Upper lobe of left lung (tissue), 4 donors: ENCODE data around the gene NAPSA.

Experiments
- EP300 ChIP-seq, 4 donors: sonication (generic); formaldehyde crosslinking; IDR thresholded peaks; one replicate each; pipeline ENCODE4 v1.5.1; 2017; ENCODE audit warnings: antibody characterized with exemption in 4 of 4, control low read depth in 2 of 4
- POLR2A ChIP-seq, 4 donors: fragments of 450-650 bp; IDR thresholded peaks; one replicate each; pipeline ENCODE4 v1.5.1; 2016 to 2017; ENCODE audit warnings: antibody characterized with exemption in 4 of 4, mild to moderate bottlenecking in 2 of 4
- POLR2AphosphoS5 ChIP-seq, 2 donors: sonication (generic); formaldehyde crosslinking; IDR thresholded peaks; one replicate each; pipeline ENCODE4 v1.5.1; 2017; ENCODE audit warnings: antibody characterized with exemption in 2 of 2
- TF ChIP-seq, protein P1 (sequence below), 6 experiments: fragments of 450-650 bp in 4 of 6; fragments of 200-600 bp in 2 of 6; sonication (generic) in 2 of 6; IDR thresholded peaks; one replicate each; pipeline ENCODE4 v1.5.1; 2016 to 2019; ENCODE audit warnings: antibody characterized with exemption in 6 of 6

DNA sequence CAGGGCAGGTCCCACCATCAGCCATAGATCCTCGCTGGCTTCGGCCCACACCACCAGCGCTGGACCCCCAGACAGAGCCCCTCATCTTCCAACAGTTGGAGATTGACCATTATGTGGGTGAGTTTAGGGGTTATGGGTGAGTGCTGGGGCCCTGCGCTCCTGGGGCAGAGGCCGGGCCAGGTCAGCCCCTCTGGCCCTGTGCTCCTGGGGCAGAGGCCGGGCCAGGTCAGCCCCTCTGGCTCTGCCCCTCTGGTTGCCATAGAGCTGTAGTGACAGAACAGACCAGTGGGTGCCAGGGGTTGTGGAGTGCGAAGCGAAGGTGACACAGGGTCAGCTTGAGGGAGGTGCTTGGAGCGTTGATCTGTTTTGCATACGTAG lies 33.9 kb upstream of the NAPSA start:
- TF ChIP-seq, protein P1, sequence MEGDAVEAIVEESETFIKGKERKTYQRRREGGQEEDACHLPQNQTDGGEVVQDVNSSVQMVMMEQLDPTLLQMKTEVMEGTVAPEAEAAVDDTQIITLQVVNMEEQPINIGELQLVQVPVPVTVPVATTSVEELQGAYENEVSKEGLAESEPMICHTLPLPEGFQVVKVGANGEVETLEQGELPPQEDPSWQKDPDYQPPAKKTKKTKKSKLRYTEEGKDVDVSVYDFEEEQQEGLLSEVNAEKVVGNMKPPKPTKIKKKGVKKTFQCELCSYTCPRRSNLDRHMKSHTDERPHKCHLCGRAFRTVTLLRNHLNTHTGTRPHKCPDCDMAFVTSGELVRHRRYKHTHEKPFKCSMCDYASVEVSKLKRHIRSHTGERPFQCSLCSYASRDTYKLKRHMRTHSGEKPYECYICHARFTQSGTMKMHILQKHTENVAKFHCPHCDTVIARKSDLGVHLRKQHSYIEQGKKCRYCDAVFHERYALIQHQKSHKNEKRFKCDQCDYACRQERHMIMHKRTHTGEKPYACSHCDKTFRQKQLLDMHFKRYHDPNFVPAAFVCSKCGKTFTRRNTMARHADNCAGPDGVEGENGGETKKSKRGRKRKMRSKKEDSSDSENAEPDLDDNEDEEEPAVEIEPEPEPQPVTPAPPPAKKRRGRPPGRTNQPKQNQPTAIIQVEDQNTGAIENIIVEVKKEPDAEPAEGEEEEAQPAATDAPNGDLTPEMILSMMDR (IDR thresholded peaks at IDR 0.05): no peak
- TF ChIP-seq POLR2AphosphoS5 (IDR thresholded peaks at IDR 0.05) (no peak), POLR2A (IDR thresholded peaks at IDR 0.05) (no peak), EP300 (IDR thresholded peaks at IDR 0.05) (no peak)
